ENCODE measurements around the gene DMRTC2. TPM values are rescaled to one million over a fixed set of nuclear protein-coding genes. Genes with fewer than 3 reads are reported as not detected.

Gene DMRTC2
- total and polyA plus RNA-seq, 9 of the 15 experiments (the other 6 are each of a cell fraction or from before 2014, with no cell fraction given), result 0.03 TPM; not detected in 8

DNA sequence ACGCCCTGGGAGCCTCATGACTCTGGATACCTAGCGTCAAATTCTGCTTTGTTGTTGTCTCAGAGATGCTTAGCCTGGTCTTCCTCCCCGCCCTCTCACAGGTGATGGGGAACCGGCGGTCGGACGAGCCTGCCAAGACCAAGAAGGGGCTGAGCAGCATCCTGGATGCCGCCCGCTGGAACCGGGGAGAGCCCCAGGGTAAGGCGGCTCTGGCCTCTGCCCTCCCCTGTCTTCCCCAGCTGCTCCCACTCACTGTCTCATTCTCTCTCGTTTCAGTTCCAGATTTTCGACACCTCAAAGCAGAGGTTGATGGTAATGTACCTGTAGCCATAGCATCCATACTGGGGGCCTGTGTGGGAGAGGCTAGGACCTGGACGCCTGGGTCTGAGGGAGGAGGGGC, 49.5 kb downstream of the DMRTC2 start:
- BruUV-seq (replicated peaks), result no TSS peak
- TF ChIP-seq CEBPB (tag; IDR thresholded peaks at IDR 0.05) (no peak), TAF15 (IDR thresholded peaks at IDR 0.05; ENCODE audit: low read depth, low read length) (no peak), E2F8 (IDR thresholded peaks at IDR 0.05; ENCODE audit: low read depth, partially characterized antibody) (no peak), SAFB (IDR thresholded peaks at IDR 0.05; ENCODE audit: borderline replicate concordance, low read depth, low read length) (no peak), BRD4 (IDR thresholded peaks at IDR 0.05) (no peak)
- peaks cover 0 to 26% of the 10 kb centered on the region in 2 experiments; a peak in 2 of 5 replicates for H3K4me1 ChIP-seq (replicated peaks in 1 of 2; ENCODE audit: control insufficient read depth in 2 of 2, insufficient read depth in 2 of 2, low read length in 2 of 2)
- H3K9me1 ChIP-seq (ENCODE audit: control insufficient read depth, insufficient read depth, low read length), result no peaks in the 10 kb centered on the region
- in situ Hi-C loops (cut with MboI), result no loop called here
- CTCF ChIA-PET (ENCODE audit: low intra/inter-chr PET ratio), result no interaction called here
- WGBS (ENCODE audit: insufficient coverage, low coverage, missing lambda C conversion rate), result 87% methylated on average over 14 of the region's 14 CpGs
- no peak overlapping the region for H3K27ac ChIP-seq (ENCODE audit: extremely low read depth, low read depth, low read length)
- no peak for ATAC-seq
- FAIRE-seq, result no peak
- H3K4me3 ChIP-seq, result no peak overlapping the region
- H4K20me1 ChIP-seq (replicated peaks; ENCODE audit: control insufficient read depth, insufficient read depth, low read length), result no peaks in the 10 kb centered on the region
- intact Hi-C loops (cut with micrococcal nuclease), result no loop called here
- H2AFZ ChIP-seq (ENCODE audit: low read depth, low read length), result no peak overlapping the region
- no peak overlapping the region for H3K4me2 ChIP-seq (ENCODE audit: insufficient read depth, low read length)
- H3K9ac ChIP-seq (ENCODE audit: insufficient read depth in 1 of 2, low read depth in 2 of 2, low read length in 2 of 2), result no peak overlapping the region
- H3K79me2 ChIP-seq (ENCODE audit: control insufficient read depth, insufficient read depth, low read length), result no peaks in the 10 kb centered on the region
- no peaks in the 10 kb centered on the region for H3K27me3 ChIP-seq (ENCODE audit: control insufficient read depth in 2 of 2, insufficient read depth in 2 of 2, low read length in 2 of 2)
- POLR2A ChIA-PET, result no interaction called here
- H3K9me3 ChIP-seq (replicated peaks; ENCODE audit: control insufficient read depth, insufficient read depth, low read depth, low read length), result no peaks in the 10 kb centered on the region
- peaks cover 77% of the 10 kb centered on the region; the same call in 2 of the 3 replicates for H3K36me3 ChIP-seq (ENCODE audit: control insufficient read depth, insufficient read depth, low read length)
- DNase-seq (ENCODE audit: extremely low read depth in 1 of 4, low spot score in 3 of 4), result no peak
